22Rv1 (cell line): ENCODE data around the gene SORL1.

Experiments used
- H3K27ac ChIP-seq: fragments of 450-650 bp; 2 replicates; pipeline ENCODE4 v1.5.1; 2017
- CTCF ChIP-seq: fragments of 450-650 bp; IDR thresholded peaks from 2 replicates; pipeline ENCODE4 v1.5.1; 2017; ENCODE audit warnings: mild to moderate bottlenecking
- ZFX ChIP-seq: fragments of 450-650 bp; IDR thresholded peaks from 2 replicates; pipeline ENCODE4 v1.6.1; 2017; ENCODE audit warnings: antibody characterized with exemption, borderline replicate concordance

SORL1 gene

GRCh38 chr11:121618516-121618915 is 166.4 kb downstream of the SORL1 start:
- TF ChIP-seq CTCF (no peak), ZFX (no peak)
- no peak overlapping the region for H3K27ac ChIP-seq

GRCh38 chr11:121625777-121626506 is 173.8 kb downstream of the SORL1 start:
- TF ChIP-seq CTCF (no peak), ZFX (no peak)
- no peak overlapping the region for H3K27ac ChIP-seq

DNA sequence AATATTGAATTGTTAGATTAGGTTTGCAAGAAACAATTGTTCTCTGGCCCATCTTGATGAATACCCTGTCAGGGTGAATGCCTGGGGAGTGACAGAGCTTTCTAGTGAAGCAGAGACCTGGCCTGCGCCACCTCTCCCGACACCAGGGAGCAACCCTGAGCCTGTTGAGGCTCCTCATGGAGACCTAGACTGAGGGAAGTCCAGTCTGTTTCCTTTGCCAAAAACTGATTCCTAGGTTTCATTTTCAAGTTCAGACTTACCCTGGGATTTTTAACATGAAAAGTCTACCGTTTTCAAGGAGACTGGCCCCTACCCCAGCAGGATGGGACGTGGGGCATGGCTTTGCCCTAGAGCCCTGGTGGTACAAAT is 174.4 kb downstream of the SORL1 start:
- H3K27ac ChIP-seq, result no peak overlapping the region
- no peak for TF ChIP-seq CTCF
- no peak for TF ChIP-seq ZFX

GRCh38 chr11:121626980-121627379 is 174.9 kb downstream of the SORL1 start:
- TF ChIP-seq ZFX (no peak), CTCF (no peak)
- H3K27ac ChIP-seq, result no peak overlapping the region

DNA sequence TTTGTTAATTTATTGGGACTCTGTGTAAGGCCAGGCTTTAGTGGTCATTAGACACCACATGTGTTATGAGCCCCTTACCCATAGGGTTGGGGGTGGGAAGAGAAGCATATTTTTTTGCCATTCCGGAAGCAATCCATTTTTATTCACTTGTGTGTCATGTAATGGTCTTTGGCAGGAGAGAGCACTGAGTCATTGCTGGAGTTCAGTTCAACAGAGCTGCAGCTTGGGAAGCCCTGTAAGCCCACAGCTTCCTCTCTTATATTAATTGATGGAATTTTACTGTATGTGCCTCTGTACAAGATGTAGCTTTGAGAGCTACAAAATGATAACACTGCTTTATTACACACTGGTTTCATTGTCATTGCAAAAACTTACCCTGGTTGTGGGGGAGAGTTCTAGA is 177.9 kb downstream of the SORL1 start:
- TF ChIP-seq CTCF (no peak), ZFX (no peak)
- H3K27ac ChIP-seq, result no peak overlapping the region

GRCh38 chr11:121631456-121631855 is 179.3 kb downstream of the SORL1 start:
- no peak for TF ChIP-seq ZFX
- TF ChIP-seq CTCF, result no peak
- H3K27ac ChIP-seq, result no peak overlapping the region

- TF ChIP-seq ZFX (no peak), CTCF (no peak)
- no peak overlapping the region for H3K27ac ChIP-seq
Measured at GRCh38 chr11:121634273-121634672, 182.2 kb downstream of the SORL1 start.
